ENCODE results near the gene DSCAML1. TPM values are rescaled to one million over a fixed set of nuclear protein-coding genes. Genes with fewer than 3 reads are reported as not detected.

The DSCAML1 gene
- total and polyA plus RNA-seq, 4 experiments from 2014 or later, result 1.00 to 1.0 TPM; not detected in 2

GRCh38 chr11:117839936-117840813, 43.2 kb upstream of the DSCAML1 start:
- no peaks in the 10 kb centered on the region for H3K36me3 Mint-ChIP-seq
- peak overlapping the region in 1 of 7 donors; percentile 42 for H3K27ac Mint-ChIP-seq
- Histone ChIP-seq H3K36me3 (ENCODE audit: insufficient read depth, low read length) (no peaks in the 10 kb centered on the region), H3K27me3 (ENCODE audit: insufficient read depth, low read length) (no peaks in the 10 kb centered on the region), H3K27ac (ENCODE audit: low read depth, low read length) (no peak overlapping the region), H3K4me3 (ENCODE audit: low read length in 2 of 2) (no peak overlapping the region), H3K9me3 (ENCODE audit: control insufficient read depth in 1 of 2, low read length in 2 of 2) (no peaks in the 10 kb centered on the region), H3K4me1 (ENCODE audit: insufficient read depth, low read length) (peaks cover 4% of the 10 kb centered on the region)
- ChIA-PET CTCF (ENCODE audit: partially characterized antibody) (interaction anchor here (0.7 to 7.8 kb wide), 3 partner anchors 32 to 215 kb away, joined by 4 to 286 read pairs (median 226); no protein-coding TSS in a partner anchor), POLR2A (ENCODE audit: partially characterized antibody) (no interaction called here)
- no peak for DNase-seq
- H3K4me1 Mint-ChIP-seq, result peaks cover 0 to 8% (median 2%) of the 10 kb centered on the region in 4 donors
- H3K4me3 Mint-ChIP-seq, result no peak overlapping the region
- H3K9me3 Mint-ChIP-seq, result peaks cover 0 to 2% (median 0%) of the 10 kb centered on the region in 8 donors
- peaks cover 0 to 2% of the 10 kb centered on the region in 2 donors for H3K27me3 Mint-ChIP-seq
- intact Hi-C loops (cut with micrococcal nuclease), result loop anchor here (5.0 kb wide), 1 partner anchor 162 kb away; no protein-coding TSS in a partner anchor

GRCh38 chr11:117839380-117839881, 42.4 kb upstream of the DSCAML1 start:
- no peak for DNase-seq
- H3K4me3 ChIP-seq (ENCODE audit: low read length in 2 of 2), result no peak overlapping the region
- H3K4me1 Mint-ChIP-seq, result peaks cover 0 to 8% (median 2%) of the 10 kb centered on the region in 4 donors
- ChIA-PET CTCF (ENCODE audit: partially characterized antibody) (interaction anchor here (1.3 to 7.8 kb wide), 3 partner anchors 108 to 216 kb away, joined by 8 to 286 read pairs (median 226); no protein-coding TSS in a partner anchor), POLR2A (ENCODE audit: partially characterized antibody) (no interaction called here)
- H3K9me3 ChIP-seq (ENCODE audit: control insufficient read depth in 1 of 2, low read length in 2 of 2), result no peaks in the 10 kb centered on the region
- H3K36me3 Mint-ChIP-seq, result no peaks in the 10 kb centered on the region
- intact Hi-C loops (cut with micrococcal nuclease), result no loop called here
- H3K27me3 ChIP-seq (ENCODE audit: insufficient read depth, low read length), result no peaks in the 10 kb centered on the region
- H3K4me3 Mint-ChIP-seq, result no peak overlapping the region
- H3K4me1 ChIP-seq (ENCODE audit: insufficient read depth, low read length), result peaks cover 4% of the 10 kb centered on the region
- H3K9me3 Mint-ChIP-seq, result peaks cover 0 to 2% (median 0%) of the 10 kb centered on the region in 8 donors
- no peak overlapping the region for H3K27ac ChIP-seq (ENCODE audit: low read depth, low read length)
- H3K27ac Mint-ChIP-seq, result no peak overlapping the region
- H3K36me3 ChIP-seq (ENCODE audit: insufficient read depth, low read length), result no peaks in the 10 kb centered on the region
- peaks cover 0 to 2% of the 10 kb centered on the region in 2 donors for H3K27me3 Mint-ChIP-seq

- intact Hi-C loops (cut with micrococcal nuclease), result no loop called here
- Mint-ChIP-seq H3K4me3 (no peak overlapping the region), H3K27me3 (peaks cover 0 to 2% of the 10 kb centered on the region in 2 donors), H3K4me1 (peaks cover 0 to 7% (median 2%) of the 10 kb centered on the region in 4 donors), H3K36me3 (no peaks in the 10 kb centered on the region), H3K9me3 (peaks cover 0 to 2% (median 0%) of the 10 kb centered on the region in 8 donors), H3K27ac (no peak overlapping the region)
- Histone ChIP-seq H3K4me1 (ENCODE audit: insufficient read depth, low read length) (peaks cover 2% of the 10 kb centered on the region), H3K9me3 (ENCODE audit: control insufficient read depth in 1 of 2, low read length in 2 of 2) (no peaks in the 10 kb centered on the region), H3K36me3 (ENCODE audit: insufficient read depth, low read length) (no peaks in the 10 kb centered on the region), H3K27ac (ENCODE audit: low read depth, low read length) (no peak overlapping the region), H3K27me3 (ENCODE audit: insufficient read depth, low read length) (no peaks in the 10 kb centered on the region), H3K4me3 (ENCODE audit: low read length in 2 of 2) (no peak overlapping the region)
- ChIA-PET POLR2A (ENCODE audit: partially characterized antibody) (no interaction called here), CTCF (ENCODE audit: partially characterized antibody) (interaction anchor here (1.3 kb wide), 1 partner anchor 214 kb away, joined by 8 read pairs; no protein-coding TSS in a partner anchor)
- no peak for DNase-seq
These were observed 41.9 kb upstream of the DSCAML1 start for GRCh38 chr11:117838901-117839300.

- Mint-ChIP-seq H3K36me3 (no peaks in the 10 kb centered on the region), H3K9me3 (peaks cover 0 to 2% (median 0%) of the 10 kb centered on the region in 8 donors), H3K4me1 (no peaks in the 10 kb centered on the region), H3K27me3 (peaks cover 0 to 2% of the 10 kb centered on the region in 2 donors), H3K27ac (no peak overlapping the region), H3K4me3 (no peak overlapping the region)
- Histone ChIP-seq H3K4me3 (ENCODE audit: low read length in 2 of 2) (no peak overlapping the region), H3K9me3 (ENCODE audit: control insufficient read depth in 1 of 2, low read length in 2 of 2) (no peaks in the 10 kb centered on the region), H3K27ac (ENCODE audit: low read depth, low read length) (no peak overlapping the region), H3K36me3 (ENCODE audit: insufficient read depth, low read length) (no peaks in the 10 kb centered on the region), H3K27me3 (ENCODE audit: insufficient read depth, low read length) (no peaks in the 10 kb centered on the region), H3K4me1 (ENCODE audit: insufficient read depth, low read length) (no peaks in the 10 kb centered on the region)
- no peak for DNase-seq
- CTCF ChIA-PET (ENCODE audit: partially characterized antibody), result interaction anchor here (0.6 to 1.3 kb wide), 2 partner anchors 215 to 643 kb away, joined by 4 to 8 read pairs; no protein-coding TSS in a partner anchor
- POLR2A ChIA-PET (ENCODE audit: partially characterized antibody), result no interaction called here
- intact Hi-C loops (cut with micrococcal nuclease), result no loop called here
These were observed 40.8 kb upstream of the DSCAML1 start for GRCh38 chr11:117837791-117838190.

- Histone ChIP-seq H3K27me3 (ENCODE audit: insufficient read depth, low read length) (no peaks in the 10 kb centered on the region), H3K36me3 (ENCODE audit: insufficient read depth, low read length) (no peaks in the 10 kb centered on the region), H3K4me3 (ENCODE audit: low read length in 2 of 2) (no peak overlapping the region), H3K9me3 (ENCODE audit: control insufficient read depth in 1 of 2, low read length in 2 of 2) (no peaks in the 10 kb centered on the region), H3K4me1 (ENCODE audit: insufficient read depth, low read length) (no peaks in the 10 kb centered on the region), H3K27ac (ENCODE audit: low read depth, low read length) (no peak overlapping the region)
- H3K4me1 Mint-ChIP-seq, result peaks cover 0 to 4% (median under 1%) of the 10 kb centered on the region in 4 donors
- H3K36me3 Mint-ChIP-seq, result no peaks in the 10 kb centered on the region
- peaks cover 0 to 2% (median 0%) of the 10 kb centered on the region in 8 donors for H3K9me3 Mint-ChIP-seq
- no peak overlapping the region for H3K27ac Mint-ChIP-seq
- no peak overlapping the region for H3K4me3 Mint-ChIP-seq
- ChIA-PET CTCF (ENCODE audit: partially characterized antibody) (no interaction called here), POLR2A (ENCODE audit: partially characterized antibody) (no interaction called here)
- no peak for DNase-seq
- intact Hi-C loops (cut with micrococcal nuclease), result no loop called here
- H3K27me3 Mint-ChIP-seq, result peaks cover 0 to 2% of the 10 kb centered on the region in 2 donors
These were observed 40.2 kb upstream of the DSCAML1 start for GRCh38 chr11:117837070-117837776.

- DNase-seq, result no peak
- no peak overlapping the region for H3K4me3 Mint-ChIP-seq
- H3K4me1 Mint-ChIP-seq, result peaks cover 0 to 7% (median 3%) of the 10 kb centered on the region in 4 donors
- H3K4me1 ChIP-seq (ENCODE audit: insufficient read depth, low read length), result no peaks in the 10 kb centered on the region
- peaks cover 0 to 2% (median 0%) of the 10 kb centered on the region in 8 donors for H3K9me3 Mint-ChIP-seq
- POLR2A ChIA-PET (ENCODE audit: partially characterized antibody), result interaction anchor here (0.9 kb wide), 1 partner anchor 15 kb away, joined by 3 read pairs; no protein-coding TSS in a partner anchor
- H3K27ac ChIP-seq (ENCODE audit: low read depth, low read length), result no peak overlapping the region
- intact Hi-C loops (cut with micrococcal nuclease), result no loop called here
- H3K36me3 ChIP-seq (ENCODE audit: insufficient read depth, low read length), result no peaks in the 10 kb centered on the region
- peak overlapping the region in 2 of 7 donors; percentile 41 to 51 for H3K27ac Mint-ChIP-seq
- CTCF ChIA-PET (ENCODE audit: partially characterized antibody), result interaction anchor here (1.1 to 4.9 kb wide), 4 partner anchors 21 to 111 kb away, joined by 3 to 23 read pairs (median 8); no protein-coding TSS in a partner anchor
- no peaks in the 10 kb centered on the region for H3K27me3 ChIP-seq (ENCODE audit: insufficient read depth, low read length)
- H3K9me3 ChIP-seq (ENCODE audit: control insufficient read depth in 1 of 2, low read length in 2 of 2), result no peaks in the 10 kb centered on the region
- no peak overlapping the region for H3K4me3 ChIP-seq (ENCODE audit: low read length in 2 of 2)
- H3K27me3 Mint-ChIP-seq, result peaks cover 0 to 2% of the 10 kb centered on the region in 2 donors
- no peaks in the 10 kb centered on the region for H3K36me3 Mint-ChIP-seq
These were observed 39.3 kb upstream of the DSCAML1 start for GRCh38 chr11:117836077-117836960.
